Measurements from ENCODE around the gene PNPO. TPM values are rescaled to one million over a fixed set of nuclear protein-coding genes. Genes with fewer than 3 reads are reported as not detected.

The PNPO gene
- polyA plus RNA-seq, 1 donor (not counting 4 experiments of a cell fraction or from before 2014, with no cell fraction given): 35.5 TPM

GRCh38 chr17:47901423-47901822 lies 39.9 kb upstream of the PNPO start:
- FAIRE-seq (no peak), DNase-seq (ENCODE audit: low read depth, low spot score) (no peak)
- Histone ChIP-seq H3K27me3 (ENCODE audit: control insufficient read depth, extremely low read depth, insufficient read depth, low read length) (no peaks in the 10 kb centered on the region), H3K9me1 (ENCODE audit: control insufficient read depth, extremely low read depth, insufficient read depth, low read length) (no peaks in the 10 kb centered on the region), H3K36me3 (ENCODE audit: control insufficient read depth in 2 of 2, extremely low read depth in 1 of 2, insufficient read depth in 2 of 2, low read length in 2 of 2) (peaks cover 0 to 7% of the 10 kb centered on the region in 2 experiments), H3K27ac (ENCODE audit: control insufficient read depth, insufficient read depth, low read length) (no peak overlapping the region), H3K4me2 (ENCODE audit: control insufficient read depth, extremely low read depth, insufficient read depth, low read depth, low read length) (no peak overlapping the region), H2AFZ (ENCODE audit: control insufficient read depth, low read length) (no peak overlapping the region), H3K79me2 (ENCODE audit: control insufficient read depth, insufficient read depth, low read length) (peaks cover 8% of the 10 kb centered on the region), H3K9me3 (ENCODE audit: control insufficient read depth, low read depth, low read length) (no peaks in the 10 kb centered on the region), H3K4me3 (ENCODE audit: control insufficient read depth in 2 of 3, extremely low read depth in 1 of 3, insufficient read depth in 2 of 3, low read depth in 1 of 3, low read length in 3 of 3) (no peak overlapping the region), H3K9ac (ENCODE audit: control insufficient read depth, extremely low read depth, insufficient read depth, low read length) (no peak overlapping the region), H4K20me1 (ENCODE audit: control insufficient read depth, extremely low read depth, insufficient read depth, low read length) (no peaks in the 10 kb centered on the region), H3K4me1 (ENCODE audit: control insufficient read depth, extremely low read depth, insufficient read depth, low read length) (peaks cover 14% of the 10 kb centered on the region)
- no peak for TF ChIP-seq EZH2 (IDR thresholded peaks at IDR 0.05; ENCODE audit: low read length)
- TF ChIP-seq CTCF (optimal IDR thresholded peaks at IDR 0.05 in 1 of 3, IDR thresholded peaks at IDR 0.05 in 1 of 3, conservative IDR thresholded peaks at IDR 0.05 in 1 of 3; ENCODE audit: extremely low read depth in 1 of 3, insufficient read depth in 2 of 3, low read length in 3 of 3): no peak
- dilution Hi-C loops (cut with MboI; ENCODE audit: extremely low pct_ligation_motif_present, low sequenced_read_pairs): no loop called here

DNA sequence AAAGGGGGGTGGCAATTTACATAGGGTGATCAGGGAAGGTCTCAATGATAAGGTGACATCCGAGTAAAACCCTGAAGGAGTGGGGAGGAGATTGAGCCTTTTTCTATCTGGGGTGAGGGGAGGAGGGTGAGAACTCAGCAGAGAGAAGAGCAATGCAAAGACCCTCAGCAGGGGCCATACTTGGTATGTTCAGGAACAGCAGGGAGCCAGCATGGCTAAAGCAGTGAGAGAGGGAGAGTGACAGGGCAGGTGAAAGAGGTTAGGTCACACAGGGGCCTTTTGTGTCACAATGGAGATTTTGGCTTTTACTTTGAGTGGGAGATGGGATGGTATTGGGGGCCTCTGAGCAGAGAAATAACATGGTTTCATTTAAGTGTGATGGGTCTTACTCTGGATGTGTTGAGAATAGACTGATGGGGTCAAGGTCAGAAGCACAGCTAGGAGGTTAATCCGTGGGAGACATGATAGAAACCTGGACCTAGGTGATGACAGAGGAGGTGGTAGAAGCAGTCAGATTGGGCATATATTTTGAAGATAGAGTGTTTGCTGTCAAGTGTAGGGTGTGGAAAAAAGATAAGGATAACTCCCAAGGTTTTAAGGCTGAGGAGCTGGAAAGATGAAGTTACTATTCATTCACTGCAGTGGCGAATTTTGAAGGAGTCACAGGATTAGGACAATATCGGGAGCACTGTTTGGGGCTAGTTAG lies 39.2 kb upstream of the PNPO start:
- H3K4me2 ChIP-seq (ENCODE audit: control insufficient read depth, extremely low read depth, insufficient read depth, low read depth, low read length): no peak overlapping the region
- no peak overlapping the region for H2AFZ ChIP-seq (ENCODE audit: control insufficient read depth, low read length)
- DNase-seq (ENCODE audit: low read depth, low spot score) (no peak), FAIRE-seq (no peak)
- no peak overlapping the region for H3K27ac ChIP-seq (ENCODE audit: control insufficient read depth, insufficient read depth, low read length)
- no peaks in the 10 kb centered on the region for H4K20me1 ChIP-seq (ENCODE audit: control insufficient read depth, extremely low read depth, insufficient read depth, low read length)
- dilution Hi-C loops (cut with MboI; ENCODE audit: extremely low pct_ligation_motif_present, low sequenced_read_pairs): no loop called here
- no peak overlapping the region for H3K4me3 ChIP-seq (ENCODE audit: control insufficient read depth in 2 of 3, extremely low read depth in 1 of 3, insufficient read depth in 2 of 3, low read depth in 1 of 3, low read length in 3 of 3)
- H3K9me3 ChIP-seq (ENCODE audit: control insufficient read depth, low read depth, low read length): no peaks in the 10 kb centered on the region
- H3K27me3 ChIP-seq (ENCODE audit: control insufficient read depth, extremely low read depth, insufficient read depth, low read length): no peaks in the 10 kb centered on the region
- no peaks in the 10 kb centered on the region for H3K9me1 ChIP-seq (ENCODE audit: control insufficient read depth, extremely low read depth, insufficient read depth, low read length)
- peaks cover 0 to 7% of the 10 kb centered on the region in 2 experiments for H3K36me3 ChIP-seq (ENCODE audit: control insufficient read depth in 2 of 2, extremely low read depth in 1 of 2, insufficient read depth in 2 of 2, low read length in 2 of 2)
- no peak for TF ChIP-seq CTCF (optimal IDR thresholded peaks at IDR 0.05 in 1 of 3, IDR thresholded peaks at IDR 0.05 in 1 of 3, conservative IDR thresholded peaks at IDR 0.05 in 1 of 3; ENCODE audit: extremely low read depth in 1 of 3, insufficient read depth in 2 of 3, low read length in 3 of 3)
- no peak for TF ChIP-seq EZH2 (IDR thresholded peaks at IDR 0.05; ENCODE audit: low read length)
- peaks cover 2% of the 10 kb centered on the region for H3K79me2 ChIP-seq (ENCODE audit: control insufficient read depth, insufficient read depth, low read length)
- no peak overlapping the region for H3K9ac ChIP-seq (ENCODE audit: control insufficient read depth, extremely low read depth, insufficient read depth, low read length)
- H3K4me1 ChIP-seq (ENCODE audit: control insufficient read depth, extremely low read depth, insufficient read depth, low read length): peaks cover 10% of the 10 kb centered on the region

All from keratinocyte (primary cell).